Lower leg skin (tissue), 3 donors: ENCODE measurements around the gene JOSD1.

Experiments
- CTCF ChIP-seq, 3 donors: fragments of 450-650 bp; IDR thresholded peaks; one replicate each; pipeline ENCODE4 v1.5.1; 2016; ENCODE audit warnings: antibody characterized with exemption in 3 of 3, mild to moderate bottlenecking in 3 of 3, moderate library complexity in 2 of 3
- POLR2A ChIP-seq, 2 donors: fragments of 450-650 bp; IDR thresholded peaks; one replicate each; pipeline ENCODE4 v1.6.1; 2016 to 2017; ENCODE audit warnings: antibody characterized with exemption in 2 of 2, mild to moderate bottlenecking in 1 of 2, moderate library complexity in 1 of 2

GRCh38 chr22:38674888-38675287, 25.9 kb downstream of the JOSD1 start:
- TF ChIP-seq CTCF (IDR thresholded peaks at IDR 0.05) (no peak), POLR2A (IDR thresholded peaks at IDR 0.05) (no peak)
